Prostate gland (tissue), 2 donors: Measurements from ENCODE around the gene NTRK2. TPM values are rescaled to one million over a fixed set of nuclear protein-coding genes. Genes with fewer than 3 reads are reported as not detected.

Experiments
- DNase-seq: peaks from one replicate; pipeline ENCODE4 v3.0.0-alpha.2; 2019; ENCODE audit warnings: low spot score
- H3K27ac ChIP-seq, 2 donors: fragments of 200-600 bp; sonication (generic); 2 replicates each; pipeline ENCODE4 v1.5.1; 2017 to 2019
- H3K27me3 ChIP-seq: fragments of 200-600 bp; sonication (generic); replicated peaks from 2 replicates; pipeline ENCODE4 v1.5.1; 2019; ENCODE audit not compliant: insufficient read depth
- H3K36me3 ChIP-seq, 2 donors: fragments of 200-600 bp; sonication (generic); 1 replicate in 1 of 2; 2 replicates in 1 of 2; pipeline versions ENCODE4 v1.5.1 to v1.8.1; 2017 to 2019
- H3K4me1 ChIP-seq: fragments of 200-600 bp; sonication (generic); replicated peaks from 2 replicates; pipeline ENCODE4 v1.5.1; 2019
- H3K4me3 ChIP-seq, 2 donors: fragments of 200-600 bp; sonication (generic); 2 replicates each; pipeline ENCODE4 v1.5.1; 2017 to 2019
- H3K9me3 ChIP-seq: fragments of 200-600 bp; sonication (generic); 2 replicates; pipeline ENCODE4 v1.5.1; 2017
- POLR2A ChIP-seq: fragments of 450-650 bp; IDR thresholded peaks from one replicate; pipeline ENCODE4 v1.6.1; 2016; ENCODE audit warnings: antibody characterized with exemption, mild to moderate bottlenecking
- POLR2AphosphoS5 ChIP-seq: sonication (generic); formaldehyde crosslinking; IDR thresholded peaks from one replicate; pipeline ENCODE4 v1.6.1; 2017; ENCODE audit warnings: antibody characterized with exemption
- WGBS: methylation state at CpG from one replicate; pipeline ENCODE4 v1.1.5; 2018; 5-methylcytosine and 5-hydroxymethylcytosine counted together
- intact Hi-C: fragments of 100-400 bp; cut with DNase I; formaldehyde crosslinking; loops from one replicate; pipeline ENCODE4 v1.14.2; 2022
- total RNA-seq, 2 donors: library from RNA; depleted of rRNA; stranded (reverse); fragments of >200 nt; gene quantifications; one replicate each; pipeline ENCODE4 v1.1.0, GENCODE V29; 2016
- TF ChIP-seq, protein P1 (sequence below), 4 experiments: fragments of 200-600 bp in 2 of 4; fragments of 450-650 bp in 2 of 4; sonication (generic) in 2 of 4; IDR thresholded peaks; 1 replicate in 3 of 4; 2 replicates in 1 of 4; pipeline ENCODE4 v1.5.1; 2016 to 2019; ENCODE audit warnings: antibody characterized with exemption in 4 of 4, mild to moderate bottlenecking in 2 of 4, moderate library complexity in 2 of 4

Gene NTRK2
- total RNA-seq, 2 donors from 2014 or later = 2.3 to 11.1 TPM

- H3K27me3 ChIP-seq = peaks cover 9% of the 10 kb centered on the region
Measured at GRCh38 chr9:84670138-84671041, 861 bp downstream of the NTRK2 start.

DNA sequence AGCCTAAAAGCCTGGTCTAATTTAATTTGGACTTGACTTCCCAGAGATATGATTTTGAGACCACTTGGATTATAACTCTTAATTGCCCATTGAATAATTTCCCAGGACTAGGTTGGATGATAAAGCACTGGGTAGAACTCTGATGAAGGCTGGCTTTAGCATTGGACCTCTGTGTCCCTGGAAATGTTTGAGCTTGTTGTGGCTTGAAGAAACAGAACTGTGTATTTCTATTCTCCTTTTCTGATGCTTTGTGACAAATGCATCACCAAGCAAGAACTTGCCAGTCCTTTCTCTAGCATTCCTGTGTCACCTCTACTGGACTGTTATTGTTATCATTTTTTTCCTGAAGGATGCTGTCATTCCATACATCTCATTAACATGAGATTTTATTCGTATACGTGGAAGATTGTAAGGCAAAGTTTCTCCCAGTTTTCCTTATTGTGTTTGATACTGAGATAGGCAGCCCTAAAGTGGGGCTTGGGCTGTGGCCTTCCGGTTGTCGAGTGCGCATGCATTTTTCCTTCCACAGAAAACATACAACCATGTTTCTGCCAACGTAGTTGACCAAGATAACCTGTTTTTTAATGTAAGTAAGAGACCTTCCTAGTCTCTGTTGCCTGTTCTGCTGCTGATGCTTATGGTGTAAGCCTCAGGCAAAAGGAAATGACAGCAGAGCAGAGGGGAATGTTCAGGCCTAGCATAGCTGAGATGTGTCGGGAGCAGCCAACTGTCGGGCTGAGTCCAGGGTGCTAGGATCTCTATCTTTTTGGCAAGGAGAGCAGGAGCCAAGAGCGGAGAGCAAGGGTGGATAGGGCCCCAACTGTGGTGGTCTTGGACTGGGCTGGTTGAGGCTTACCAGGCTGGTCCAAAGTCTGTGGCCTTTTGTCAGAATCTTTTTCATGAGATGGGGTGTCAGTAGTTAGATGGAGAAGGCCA lies 2.3 kb downstream of the NTRK2 start:
- no peak for DNase-seq
- WGBS = 73% methylated on average over 9 of the region's 9 CpGs
- no peaks in the 10 kb centered on the region for H3K36me3 ChIP-seq
- H3K9me3 ChIP-seq = no peaks in the 10 kb centered on the region
- intact Hi-C loops = no loop called here
- no peak overlapping the region for H3K27ac ChIP-seq
- H3K4me1 ChIP-seq = peaks cover 2% of the 10 kb centered on the region
- H3K4me3 ChIP-seq = no peak overlapping the region
- H3K27me3 ChIP-seq = peaks cover 9% of the 10 kb centered on the region
- no peak for TF ChIP-seq POLR2A
- no peak for TF ChIP-seq POLR2AphosphoS5
- TF ChIP-seq, protein P1, sequence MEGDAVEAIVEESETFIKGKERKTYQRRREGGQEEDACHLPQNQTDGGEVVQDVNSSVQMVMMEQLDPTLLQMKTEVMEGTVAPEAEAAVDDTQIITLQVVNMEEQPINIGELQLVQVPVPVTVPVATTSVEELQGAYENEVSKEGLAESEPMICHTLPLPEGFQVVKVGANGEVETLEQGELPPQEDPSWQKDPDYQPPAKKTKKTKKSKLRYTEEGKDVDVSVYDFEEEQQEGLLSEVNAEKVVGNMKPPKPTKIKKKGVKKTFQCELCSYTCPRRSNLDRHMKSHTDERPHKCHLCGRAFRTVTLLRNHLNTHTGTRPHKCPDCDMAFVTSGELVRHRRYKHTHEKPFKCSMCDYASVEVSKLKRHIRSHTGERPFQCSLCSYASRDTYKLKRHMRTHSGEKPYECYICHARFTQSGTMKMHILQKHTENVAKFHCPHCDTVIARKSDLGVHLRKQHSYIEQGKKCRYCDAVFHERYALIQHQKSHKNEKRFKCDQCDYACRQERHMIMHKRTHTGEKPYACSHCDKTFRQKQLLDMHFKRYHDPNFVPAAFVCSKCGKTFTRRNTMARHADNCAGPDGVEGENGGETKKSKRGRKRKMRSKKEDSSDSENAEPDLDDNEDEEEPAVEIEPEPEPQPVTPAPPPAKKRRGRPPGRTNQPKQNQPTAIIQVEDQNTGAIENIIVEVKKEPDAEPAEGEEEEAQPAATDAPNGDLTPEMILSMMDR (IDR thresholded peaks at IDR 0.05) = no peak

More at GRCh38 chr9:84670138-84671041, 861 bp downstream of the NTRK2 start:
- Histone ChIP-seq H3K4me3 (peak overlapping the region; percentile 20 to 31), H3K4me1 (peaks cover 2% of the 10 kb centered on the region), H3K36me3 (no peaks in the 10 kb centered on the region), H3K27ac (peak overlapping the region in 1 of 2 donors; percentile 2), H3K9me3 (no peaks in the 10 kb centered on the region)
- no peak for DNase-seq
- intact Hi-C loops = no loop called here
- TF ChIP-seq POLR2AphosphoS5 = no peak
- TF ChIP-seq, protein P1 (IDR thresholded peaks at IDR 0.05) = no peak
- no peak for TF ChIP-seq POLR2A
- 10% methylated on average over 60 of the region's 67 CpGs for WGBS

GRCh38 chr9:84673806-84674205 lies 4.3 kb downstream of the NTRK2 start:
- TF ChIP-seq POLR2AphosphoS5 (no peak), POLR2A (no peak)
- TF ChIP-seq, protein P1 (IDR thresholded peaks at IDR 0.05) = no peak
- Histone ChIP-seq H3K9me3 (no peaks in the 10 kb centered on the region), H3K36me3 (no peaks in the 10 kb centered on the region), H3K27ac (no peak overlapping the region), H3K4me3 (no peak overlapping the region), H3K4me1 (peaks cover 2% of the 10 kb centered on the region), H3K27me3 (peaks cover 9% of the 10 kb centered on the region)
- intact Hi-C loops = no loop called here
- WGBS = 71% methylated on average over 4 of the region's 4 CpGs
- no peak for DNase-seq

- intact Hi-C loops = no loop called here
- WGBS = 67% methylated on average over 5 of the region's 5 CpGs
- no peak overlapping the region for H3K4me3 ChIP-seq
- H3K27me3 ChIP-seq = no peaks in the 10 kb centered on the region
- H3K36me3 ChIP-seq = no peaks in the 10 kb centered on the region
- TF ChIP-seq, protein P1 (IDR thresholded peaks at IDR 0.05) = no peak
- no peak for TF ChIP-seq POLR2A
- H3K9me3 ChIP-seq = no peaks in the 10 kb centered on the region
- DNase-seq = no peak
- H3K4me1 ChIP-seq = no peaks in the 10 kb centered on the region
- no peak overlapping the region for H3K27ac ChIP-seq
Measured at GRCh38 chr9:84677080-84677479, 7.6 kb downstream of the NTRK2 start.
